HG03565 (cell line): ENCODE data around the gene ZNF436.
A peak's percentile ranks its signal among the peaks of the same experiment; 100 is the strongest.

Experiments
- ATAC-seq: cut with Tn5 transposase; IDR thresholded peaks from one replicate; pipeline ENCODE4 v1.9.1; 2021; ENCODE audit warnings: mild to moderate bottlenecking, moderate library complexity; ENCODE audit not compliant: unreplicated experiment

ZNF436 gene

DNA sequence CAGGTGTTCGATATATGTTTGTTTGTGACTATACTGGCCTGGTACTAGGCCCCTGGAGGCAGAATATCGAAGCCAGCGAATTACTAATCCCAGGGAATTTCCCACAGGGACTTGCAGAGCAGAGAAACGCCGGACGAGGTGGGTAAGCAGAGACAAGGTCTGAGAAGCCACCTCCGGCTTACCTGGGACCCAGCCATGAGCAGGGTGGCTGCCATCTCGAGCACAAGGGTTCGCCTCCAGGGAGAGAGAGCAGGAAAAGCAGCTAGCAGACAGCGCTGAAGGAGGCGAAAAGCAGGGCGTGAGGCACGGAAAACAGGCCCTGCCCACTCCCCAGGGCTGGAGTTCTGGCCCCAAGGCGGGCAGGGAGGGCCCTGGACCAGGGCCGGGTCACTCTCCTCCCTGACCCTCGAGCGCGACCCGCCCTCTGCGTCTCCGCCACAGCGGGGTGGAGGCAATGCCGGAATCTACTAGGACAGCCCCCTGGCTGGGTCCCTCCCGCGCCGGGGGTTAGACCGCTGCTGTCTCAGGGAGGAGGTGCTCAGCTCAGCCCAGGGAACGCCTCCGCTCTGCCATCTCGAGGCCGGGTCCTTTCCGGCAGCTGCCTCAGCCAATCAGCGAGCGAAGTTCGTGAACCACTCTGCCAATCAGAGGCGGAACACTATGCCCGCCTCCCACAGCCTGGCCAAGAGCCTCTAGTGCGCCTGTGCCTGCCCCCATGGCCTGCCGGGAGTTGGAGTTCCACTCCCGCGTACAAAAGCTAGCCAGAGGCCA is 1.7 kb downstream of the ZNF436 start:
- ATAC-seq: peak; percentile 84

- ATAC-seq: no peak
Measured at GRCh38 chr1:23367451-23367790, 2.2 kb downstream of the ZNF436 start.

GRCh38 chr1:23366598-23366997 is 3.0 kb downstream of the ZNF436 start:
- ATAC-seq: no peak

GRCh38 chr1:23366146-23366545 is 3.5 kb downstream of the ZNF436 start:
- ATAC-seq: no peak

- no peak for ATAC-seq
Measured at GRCh38 chr1:23362218-23362713, 7.4 kb downstream of the ZNF436 start.

- ATAC-seq: no peak
Measured at GRCh38 chr1:23358310-23358875, 11.2 kb downstream of the ZNF436 start.

- ATAC-seq: no peak
Measured at GRCh38 chr1:23357138-23357908, 12.3 kb downstream of the ZNF436 start.

DNA sequence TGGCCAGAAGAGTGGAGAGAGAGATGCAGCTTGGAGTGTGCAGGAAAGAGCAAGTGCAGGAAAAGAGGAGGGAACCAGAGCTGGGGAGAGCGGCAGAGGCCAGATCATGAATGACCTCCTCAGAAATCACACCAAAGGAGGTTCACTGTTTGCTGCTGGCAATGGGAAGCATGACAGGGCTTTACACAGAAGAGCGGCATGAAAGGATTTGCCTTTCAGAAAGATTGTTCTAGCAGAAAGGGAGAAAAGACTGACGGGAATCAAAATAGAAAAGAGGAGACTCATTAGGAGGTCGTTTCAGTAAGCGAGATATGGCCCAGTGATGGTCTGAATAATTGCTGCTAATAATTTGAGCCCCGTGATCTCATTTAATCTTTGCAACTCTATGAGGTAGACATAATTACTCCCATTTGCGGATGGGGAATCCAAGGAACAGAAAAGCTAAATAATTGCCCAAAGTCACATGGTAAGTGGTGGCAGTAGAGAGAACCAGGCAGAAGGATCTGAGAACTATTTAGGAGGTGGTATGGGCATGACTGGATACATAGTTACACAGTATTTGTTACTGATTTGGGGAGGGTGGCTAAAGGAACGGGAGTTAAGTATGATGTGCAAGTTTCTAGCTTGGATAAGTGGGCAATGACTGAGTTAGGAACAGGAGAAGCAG is 13.0 kb downstream of the ZNF436 start:
- ATAC-seq: no peak

GRCh38 chr1:23354245-23354644 is 15.4 kb downstream of the ZNF436 start:
- no peak for ATAC-seq

DNA sequence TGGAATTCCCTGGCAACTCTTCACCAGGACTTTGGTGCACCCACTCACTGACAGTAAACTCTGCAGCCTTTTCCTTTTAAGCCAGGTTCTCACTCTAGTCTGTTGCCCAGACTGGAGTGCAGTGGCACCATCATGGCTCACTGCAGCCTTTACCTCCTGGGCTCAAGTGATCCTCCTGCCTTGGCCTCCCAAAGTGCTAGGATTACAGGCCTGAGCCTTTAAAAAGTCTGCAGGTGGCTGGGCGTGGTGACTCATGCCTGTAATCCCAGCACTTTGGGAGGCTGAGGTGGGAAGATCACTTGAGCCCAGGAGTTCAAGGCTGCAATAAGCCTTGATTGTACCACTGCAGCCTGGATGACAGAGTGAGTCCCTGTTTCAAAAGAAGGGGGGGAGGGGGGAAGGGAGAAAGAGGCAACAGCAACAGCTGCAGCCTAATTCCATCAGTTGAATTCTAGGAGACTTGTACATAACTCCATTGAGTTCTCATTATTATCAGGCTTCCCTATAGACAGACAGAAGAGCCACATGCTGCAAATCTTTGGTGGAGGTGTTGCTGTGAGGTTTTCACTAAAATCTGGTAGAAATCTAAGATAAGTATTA is 17.4 kb downstream of the ZNF436 start:
- no peak for ATAC-seq

DNA sequence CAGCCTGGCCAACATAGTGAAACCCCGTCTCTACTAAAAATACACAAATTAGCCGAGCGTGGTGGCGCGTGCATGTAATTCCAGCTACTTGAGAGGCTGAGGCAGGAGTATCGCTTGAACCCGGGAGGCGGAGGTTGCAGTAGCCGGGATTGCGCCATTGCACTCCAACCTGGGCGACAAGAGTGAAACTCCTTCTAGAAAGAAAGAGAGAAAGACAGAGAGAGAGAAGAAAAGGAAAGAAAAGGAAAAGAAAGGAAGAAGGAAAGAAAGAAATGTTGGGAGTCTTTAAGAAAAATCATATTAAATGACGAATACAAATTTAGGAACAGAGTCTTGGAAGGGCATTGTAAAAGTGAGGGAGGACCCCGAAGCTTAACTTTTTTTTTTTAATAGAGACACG is 23.7 kb downstream of the ZNF436 start:
- ATAC-seq: no peak

DNA sequence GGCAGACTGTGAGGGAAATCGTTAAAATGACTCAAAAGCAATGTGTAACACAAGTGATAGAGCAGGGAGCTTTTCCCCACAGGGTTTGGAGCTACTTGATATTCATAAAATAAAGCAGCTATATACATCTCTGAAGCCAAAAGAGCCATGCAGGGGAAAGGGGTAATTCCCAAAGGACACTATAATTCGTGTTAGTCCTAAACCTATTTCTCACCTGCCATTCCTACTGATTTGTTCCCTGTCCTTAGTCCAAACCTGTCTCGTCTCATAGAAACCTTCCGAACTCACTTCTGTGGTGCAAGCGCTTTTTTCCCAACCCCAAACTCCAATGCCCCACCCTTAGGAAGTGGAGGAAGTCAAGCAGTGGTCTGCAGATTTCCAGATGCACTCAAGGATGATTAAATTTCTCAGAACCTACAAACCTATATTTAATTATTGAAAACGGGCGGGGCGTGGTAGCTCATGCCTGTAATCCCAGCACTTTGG is 24.6 kb downstream of the ZNF436 start:
- no peak for ATAC-seq

DNA sequence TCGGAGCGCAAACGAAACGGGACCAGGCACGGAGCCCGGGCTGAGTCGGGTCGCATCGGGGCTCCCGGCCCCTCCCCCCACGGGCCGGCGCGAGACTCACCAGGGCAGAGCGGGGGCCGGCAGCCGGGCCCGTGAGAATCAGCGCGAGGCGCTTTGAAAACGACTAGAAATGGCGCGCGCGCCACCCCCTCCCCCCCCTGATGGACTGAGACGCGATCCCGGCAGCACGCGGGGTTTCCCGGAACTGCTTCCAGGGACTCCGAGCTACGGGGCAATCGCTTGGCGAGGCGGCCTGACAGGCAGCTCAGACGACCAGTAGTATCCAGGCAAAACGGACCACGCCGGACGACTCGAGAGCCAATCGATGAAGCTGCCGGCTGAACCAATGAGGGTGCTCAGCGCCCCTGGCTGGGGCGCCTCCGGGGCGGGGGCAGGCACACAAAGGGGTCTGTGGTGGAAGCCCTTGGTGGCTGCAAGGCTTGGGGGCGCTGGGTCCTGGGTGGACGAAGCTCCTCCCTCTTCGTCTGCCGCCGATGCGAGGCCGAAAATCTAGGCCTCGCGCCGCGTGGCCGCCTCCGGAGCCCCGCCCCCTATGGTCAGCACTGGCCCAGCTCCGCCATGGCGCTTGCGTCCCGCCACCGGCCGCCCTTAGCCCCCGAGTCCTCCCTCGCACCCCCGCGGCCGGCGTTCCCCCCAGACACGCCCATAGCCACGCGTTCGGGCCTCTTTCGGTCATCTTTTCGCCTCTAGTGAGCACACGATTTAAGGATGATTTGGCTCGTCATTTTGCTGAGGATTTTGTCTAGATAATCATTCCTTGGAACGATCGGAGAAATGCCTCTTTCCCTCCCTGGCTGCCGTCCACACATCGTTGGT is 25.3 kb downstream of the ZNF436 start, which contains the start of gene HNRNPR:
HNRNPR (minus strand) TSS at position 174 of the 876 bp plus-strand sequence. CDS start 3,276 bp downstream, outside the sequence.
- peak; percentile 83 for ATAC-seq

DNA sequence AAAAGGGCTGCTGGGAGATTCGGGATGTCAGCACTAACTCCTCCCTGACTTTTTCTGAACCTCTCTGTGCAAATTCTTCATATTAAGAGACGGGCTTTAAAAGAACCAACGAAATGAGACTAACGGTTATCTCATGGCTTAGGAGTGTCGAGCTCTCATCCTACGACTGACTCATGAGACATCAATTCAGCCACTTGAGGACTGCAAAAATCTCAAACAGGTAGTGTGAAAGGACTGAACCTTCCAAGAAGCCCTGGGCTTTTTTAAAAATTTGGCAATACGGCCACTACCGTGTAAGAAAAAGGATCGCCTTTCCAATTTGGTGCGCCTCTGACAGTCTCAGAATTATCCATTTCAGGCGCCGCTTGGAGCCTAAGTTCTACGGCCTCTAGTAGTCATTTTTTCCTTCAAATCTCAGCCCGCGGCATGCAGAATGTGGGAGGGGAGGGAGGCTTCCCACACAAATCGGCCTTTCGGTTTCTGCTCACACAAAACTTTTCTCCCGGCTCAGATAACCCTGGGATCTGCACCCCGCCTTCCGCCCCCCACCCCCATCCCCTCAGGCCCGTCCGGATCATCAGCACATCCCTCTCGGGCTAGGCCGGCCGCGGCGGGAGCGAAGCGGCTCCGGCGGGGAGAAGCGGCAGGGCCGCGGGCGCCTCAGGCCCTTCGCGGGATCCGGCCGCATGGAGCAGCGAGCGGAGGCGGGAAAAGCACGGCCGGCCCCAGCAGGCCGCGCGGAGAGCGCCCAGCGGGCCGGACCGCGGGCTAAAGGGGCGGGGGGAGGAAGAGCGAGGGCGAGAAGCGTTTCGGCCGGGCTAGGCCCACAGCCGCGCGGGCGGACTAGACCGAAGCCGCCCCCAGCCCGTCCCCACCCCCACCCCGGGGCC is 26.2 kb downstream of the ZNF436 start:
- no peak for ATAC-seq

DNA sequence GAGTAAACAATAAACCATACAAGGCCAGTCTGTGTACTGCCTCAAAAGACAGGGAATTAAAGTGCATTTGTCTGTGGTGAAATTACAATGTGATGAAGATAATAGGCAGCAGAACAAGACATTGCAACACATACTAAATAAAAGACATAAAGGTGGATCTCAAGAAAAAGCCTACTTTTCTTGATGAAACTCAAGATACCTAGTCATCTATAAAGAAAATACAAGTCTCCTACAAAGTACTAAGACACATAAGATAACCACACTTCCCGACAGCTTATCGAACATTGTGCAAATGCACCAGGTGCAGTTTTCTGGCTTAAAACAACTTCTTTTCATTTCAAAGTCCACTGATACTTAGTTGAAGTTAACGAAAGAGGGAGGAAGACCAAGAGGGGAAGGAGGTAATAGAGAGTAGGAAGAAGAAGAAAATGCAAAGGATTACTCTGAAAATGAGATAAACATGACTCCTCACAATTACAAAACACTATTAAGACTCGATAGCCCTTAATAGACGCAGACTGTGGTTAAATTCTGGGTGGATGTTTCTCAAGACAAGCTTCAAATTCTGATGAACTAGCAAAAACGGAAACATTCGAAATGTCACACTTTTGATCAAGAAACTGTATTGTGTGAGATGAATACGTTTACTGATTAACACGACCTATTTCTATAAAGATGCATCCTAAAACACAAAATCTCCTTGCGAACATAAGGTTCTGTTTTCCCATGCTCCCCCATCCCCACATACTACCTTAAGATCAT is 27.5 kb downstream of the ZNF436 start:
- ATAC-seq: no peak

DNA sequence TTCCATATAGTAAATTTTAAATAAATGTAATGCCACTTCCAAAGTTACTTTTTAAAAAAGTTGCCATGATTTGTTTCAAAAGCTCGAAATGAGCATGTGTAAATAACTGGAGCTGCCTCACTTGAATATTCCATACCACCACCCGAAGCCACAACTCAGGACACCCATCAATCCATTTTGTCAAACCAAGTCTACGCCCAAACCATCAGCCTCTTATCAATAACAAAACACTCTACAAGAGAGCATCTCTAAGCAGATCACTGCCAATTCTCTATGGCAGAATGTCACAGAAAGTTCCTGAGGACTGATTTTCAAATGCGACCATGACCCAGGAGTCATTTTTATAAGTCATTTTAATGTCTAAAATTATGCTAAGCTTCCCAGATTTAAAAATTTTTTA is 30.0 kb downstream of the ZNF436 start:
- no peak for ATAC-seq

DNA sequence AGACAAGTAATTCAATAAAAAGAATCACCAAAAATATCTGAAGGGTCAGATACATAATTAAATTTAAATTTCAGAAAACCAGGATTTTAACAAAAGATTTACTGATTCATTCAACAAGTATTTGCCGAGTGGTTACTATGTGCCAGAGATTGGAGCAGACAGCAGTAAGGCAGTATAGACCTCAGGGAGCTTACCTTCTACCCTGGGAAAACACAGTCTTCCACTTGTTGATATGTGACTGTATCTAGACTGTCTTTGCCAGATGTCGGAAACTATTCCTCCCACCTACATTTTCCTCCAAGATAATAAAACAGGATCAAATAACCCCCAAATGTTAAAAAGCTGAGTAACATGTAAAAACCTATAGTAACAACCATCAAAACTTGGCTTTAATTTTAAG is 31.8 kb downstream of the ZNF436 start:
- no peak for ATAC-seq

DNA sequence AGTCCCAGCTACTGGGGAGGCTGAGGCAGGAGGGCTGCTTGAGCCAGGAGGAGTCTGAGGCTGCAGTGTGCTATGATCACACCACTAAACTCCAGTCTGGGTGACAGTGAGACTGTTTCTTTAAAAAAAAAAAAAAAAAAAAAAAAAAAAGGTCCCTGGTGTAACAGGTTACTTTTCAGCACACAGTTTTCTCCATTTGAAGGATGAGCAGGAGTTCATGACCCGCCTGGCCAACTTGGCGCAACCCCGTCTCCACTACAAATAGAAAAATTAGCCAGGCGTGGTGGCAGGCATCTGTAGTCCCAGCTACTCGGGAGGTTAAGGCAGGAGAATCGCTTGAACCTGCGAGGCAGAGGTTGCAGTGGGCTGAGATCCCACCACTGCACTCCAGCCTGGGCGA is 37.9 kb downstream of the ZNF436 start:
- ATAC-seq: no peak
